Stimulated activated CD8-positive, alpha-beta memory T cell treated with anti-CD3 and anti-CD28 coated beads, Interleukin-4, amount 100 ng/mL, for 4 hours (primary cell): ENCODE results near the gene PRKAG1.

Experiments
- DNase-seq, 2 donors: peaks; one replicate each; pipeline ENCODE4 v3.0.0-alpha.2; 2020; ENCODE audit warnings: low read depth in 2 of 2, low spot score in 1 of 2

The PRKAG1 gene

DNA sequence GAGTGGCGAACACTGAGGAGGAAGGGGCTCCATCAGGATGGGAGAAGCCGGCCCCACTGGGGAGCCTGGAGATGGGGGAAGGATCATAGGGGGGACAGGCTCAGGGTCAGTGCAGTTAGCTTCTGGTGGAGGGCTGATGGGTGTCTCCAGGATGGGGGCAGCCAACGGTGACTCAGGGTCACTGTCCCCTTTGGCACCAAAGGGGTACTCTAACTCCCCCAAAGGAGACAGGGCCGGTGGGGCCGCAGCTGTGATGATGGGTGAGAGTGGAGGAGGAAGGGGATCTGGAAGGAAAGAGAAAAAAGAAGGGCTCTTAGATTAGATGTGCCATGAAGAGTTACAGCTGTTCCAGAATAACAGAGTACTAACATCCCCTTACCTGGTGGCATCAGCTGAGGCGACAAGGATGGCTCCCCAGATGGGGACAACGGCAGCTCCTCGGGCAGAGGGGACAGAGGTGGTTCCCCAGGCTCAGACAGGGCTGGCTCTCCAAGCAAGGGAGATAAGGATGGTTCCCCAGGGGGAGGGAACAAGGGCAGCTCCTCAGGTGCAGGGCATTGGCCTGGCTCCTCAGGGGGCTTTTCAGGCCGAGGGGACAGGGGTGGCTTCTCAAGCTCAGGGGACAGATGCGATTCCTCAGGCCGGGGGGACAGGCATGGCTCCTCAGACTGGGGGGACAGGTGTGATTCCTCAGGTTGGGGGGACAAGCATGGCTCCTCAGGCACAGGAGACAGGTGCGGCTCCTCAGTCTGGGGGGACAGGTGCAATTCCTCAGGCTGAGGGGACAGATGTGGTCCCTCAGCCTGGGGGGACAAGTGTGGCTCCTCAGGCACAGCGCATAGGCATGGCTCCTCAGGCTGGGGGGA is 32.2 kb upstream of the PRKAG1 start:
- no peak for DNase-seq

DNA sequence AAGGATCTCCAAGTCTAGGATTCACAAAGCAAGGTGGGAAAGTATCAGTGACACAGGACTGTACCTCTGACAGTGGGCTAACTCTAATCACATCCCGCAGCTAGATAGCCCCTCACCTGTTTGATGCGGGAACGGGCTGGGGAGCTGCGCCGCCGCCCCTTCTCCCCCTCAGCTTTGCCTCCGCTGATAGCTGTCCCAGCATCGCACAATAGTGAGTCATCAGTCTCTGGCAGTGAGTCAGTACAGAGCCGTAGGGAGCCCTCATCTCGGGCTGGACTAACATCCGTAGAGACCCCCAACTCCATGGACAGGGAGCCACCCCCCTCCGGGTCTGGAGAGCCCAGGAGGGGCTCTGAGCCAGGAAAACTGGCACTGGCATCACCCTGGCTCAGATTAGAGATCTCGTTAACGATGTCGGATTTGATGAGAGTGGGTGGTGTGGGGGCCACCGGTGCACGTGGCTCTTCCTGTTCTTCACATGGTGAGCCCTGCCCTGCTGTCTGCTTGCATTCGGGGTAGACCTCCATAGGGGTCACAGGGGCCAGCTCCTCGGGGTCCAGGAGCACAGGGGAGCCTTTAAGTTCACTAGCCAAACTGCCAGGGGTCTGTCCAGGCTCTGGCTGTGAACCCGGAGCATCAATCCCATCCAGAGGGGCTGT is 31.1 kb upstream of the PRKAG1 start:
- no peak for DNase-seq

DNA sequence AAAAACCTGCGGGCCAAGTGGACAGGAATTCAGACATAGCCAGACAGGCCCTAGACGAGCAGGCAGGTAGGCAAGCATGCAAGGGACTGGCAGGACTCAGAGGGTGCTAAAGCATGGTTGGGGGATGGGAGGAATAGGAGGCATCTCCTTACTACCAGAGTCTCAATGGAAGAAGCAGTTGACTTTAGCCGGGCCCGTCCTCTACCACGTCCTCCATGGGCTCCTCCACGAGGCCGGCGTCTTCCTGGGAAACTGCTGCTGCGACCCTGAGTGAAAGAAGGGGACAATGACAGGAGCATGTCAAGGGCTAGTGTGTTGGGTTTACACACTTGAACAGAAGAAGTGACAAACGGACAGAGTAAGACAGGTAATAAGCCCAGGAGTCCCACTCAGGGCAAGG is 30.4 kb upstream of the PRKAG1 start:
- no peak for DNase-seq

DNA sequence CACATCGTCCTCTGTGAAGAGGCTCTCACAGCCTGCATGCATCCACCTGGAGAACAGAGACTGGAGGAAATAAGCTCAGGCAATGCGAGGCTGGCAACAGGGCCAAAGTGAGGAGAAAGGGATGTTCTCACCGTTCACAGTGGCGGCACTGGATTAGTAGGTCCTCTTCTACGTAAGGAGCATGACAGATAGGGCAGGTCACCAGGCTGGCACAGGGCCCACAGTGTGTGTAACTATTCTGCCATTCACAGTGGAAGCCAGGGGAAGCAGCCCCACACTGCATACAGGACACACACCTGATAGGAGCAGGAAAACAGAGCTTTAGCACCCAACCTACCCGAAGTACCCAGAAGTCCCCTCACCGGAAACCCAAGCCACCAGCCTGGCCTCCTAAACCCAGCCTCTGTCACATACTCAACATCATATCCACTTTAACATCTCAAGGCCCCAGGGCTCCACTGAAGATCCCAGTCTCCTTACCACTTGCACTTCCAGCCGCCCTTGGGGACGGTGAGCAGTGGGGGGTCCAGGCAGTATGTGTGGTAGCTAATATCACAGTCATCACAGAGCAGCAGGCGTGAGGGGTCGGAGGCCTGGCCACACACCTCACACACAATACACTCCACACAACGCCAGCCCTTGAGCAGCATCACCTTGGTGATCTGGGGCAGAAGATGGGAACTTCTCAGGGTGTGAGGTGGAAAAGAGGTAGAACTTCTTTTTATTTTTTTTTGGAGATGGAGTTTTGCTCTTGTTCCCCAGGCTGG is 27.7 kb upstream of the PRKAG1 start:
- DNase-seq = no peak

DNA sequence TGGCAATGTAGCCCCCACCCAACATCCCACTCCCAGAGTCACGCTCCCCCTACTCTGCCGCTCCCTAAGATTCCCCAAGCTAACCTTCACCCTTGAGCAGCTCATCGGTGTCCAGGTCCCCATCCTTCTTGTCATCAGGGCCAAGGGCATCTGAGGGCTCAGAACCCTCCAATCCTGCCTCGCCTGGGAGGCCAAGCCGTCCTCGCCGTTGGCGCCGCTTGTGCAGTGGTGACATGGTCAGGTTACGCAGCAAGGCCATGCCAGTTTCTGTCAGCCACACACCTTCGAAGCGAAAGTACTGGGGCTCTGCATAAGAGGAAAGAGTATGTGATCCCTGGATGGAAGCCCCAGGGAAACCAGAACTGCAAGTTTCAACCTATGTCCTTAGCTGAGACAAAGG is 26.1 kb upstream of the PRKAG1 start:
- no peak for DNase-seq

DNA sequence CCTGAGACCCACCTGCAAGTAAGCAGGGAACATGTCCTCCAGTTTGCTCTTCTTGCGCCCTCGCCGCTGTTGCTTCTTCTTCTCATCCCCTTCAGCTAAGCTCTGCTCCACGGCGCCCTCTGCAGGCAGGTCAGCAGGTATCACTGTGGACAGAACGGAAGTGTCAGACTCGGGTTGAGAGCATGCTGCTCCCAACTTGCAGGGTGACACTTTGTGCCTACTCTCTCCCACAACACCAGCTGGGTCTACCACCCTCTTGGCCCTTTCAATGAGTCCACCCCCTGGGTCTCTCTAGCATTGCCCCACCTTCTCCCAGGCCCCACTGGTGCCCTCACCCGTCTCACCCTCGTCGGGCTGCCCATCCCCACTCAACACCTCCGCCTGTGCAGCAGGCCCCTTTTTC is 25.3 kb upstream of the PRKAG1 start:
- DNase-seq = peak; percentile 40 to 75

DNA sequence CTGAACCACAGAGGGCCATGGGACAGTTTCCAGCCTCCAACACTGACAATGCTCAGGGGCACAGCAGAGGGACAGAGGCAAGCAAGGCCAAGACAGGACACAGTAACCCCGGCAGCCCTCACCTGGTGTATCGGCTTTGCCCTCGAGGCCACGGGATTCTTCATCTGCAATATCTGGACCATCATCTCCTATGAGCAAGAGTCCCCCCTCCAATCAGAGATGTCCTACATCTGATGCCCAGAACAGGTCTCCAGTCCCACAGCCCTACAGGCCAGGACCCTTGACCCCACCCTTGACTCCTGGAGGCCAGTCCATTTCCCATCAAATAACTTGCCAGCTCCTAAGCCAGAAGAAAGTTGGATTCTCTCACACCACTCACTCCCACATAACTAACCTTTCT is 24.7 kb upstream of the PRKAG1 start:
- DNase-seq = no peak

DNA sequence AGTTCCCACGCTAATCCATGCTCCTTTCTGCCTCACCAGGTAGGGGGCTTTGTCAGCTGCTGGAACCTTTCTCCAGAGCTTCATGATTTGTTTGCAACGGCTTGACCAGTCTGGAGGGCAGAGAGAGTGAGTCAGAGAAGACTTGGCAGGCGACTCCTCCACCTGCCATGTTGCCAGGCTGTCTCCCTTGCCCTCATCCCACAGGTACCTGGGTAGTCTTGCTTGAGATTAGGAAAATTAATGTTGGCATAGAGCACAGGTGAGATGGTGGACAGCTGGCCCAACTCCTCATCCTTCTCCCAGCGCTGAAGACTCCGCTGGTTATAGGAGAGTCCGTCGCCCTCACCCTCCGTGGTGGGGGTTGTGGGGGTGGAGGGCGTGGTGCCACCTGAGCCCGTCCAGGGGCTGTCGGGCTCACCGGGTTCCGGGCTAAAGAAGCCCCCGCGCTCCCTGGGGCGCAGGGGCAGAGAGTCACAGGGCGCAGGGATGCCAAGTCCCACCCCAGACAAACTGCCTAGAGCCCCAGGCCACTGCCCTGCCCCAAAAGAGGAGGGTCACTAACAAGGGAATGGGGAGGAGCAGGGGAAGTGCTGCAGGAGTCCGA is 23.4 kb upstream of the PRKAG1 start:
- DNase-seq = no peak

DNA sequence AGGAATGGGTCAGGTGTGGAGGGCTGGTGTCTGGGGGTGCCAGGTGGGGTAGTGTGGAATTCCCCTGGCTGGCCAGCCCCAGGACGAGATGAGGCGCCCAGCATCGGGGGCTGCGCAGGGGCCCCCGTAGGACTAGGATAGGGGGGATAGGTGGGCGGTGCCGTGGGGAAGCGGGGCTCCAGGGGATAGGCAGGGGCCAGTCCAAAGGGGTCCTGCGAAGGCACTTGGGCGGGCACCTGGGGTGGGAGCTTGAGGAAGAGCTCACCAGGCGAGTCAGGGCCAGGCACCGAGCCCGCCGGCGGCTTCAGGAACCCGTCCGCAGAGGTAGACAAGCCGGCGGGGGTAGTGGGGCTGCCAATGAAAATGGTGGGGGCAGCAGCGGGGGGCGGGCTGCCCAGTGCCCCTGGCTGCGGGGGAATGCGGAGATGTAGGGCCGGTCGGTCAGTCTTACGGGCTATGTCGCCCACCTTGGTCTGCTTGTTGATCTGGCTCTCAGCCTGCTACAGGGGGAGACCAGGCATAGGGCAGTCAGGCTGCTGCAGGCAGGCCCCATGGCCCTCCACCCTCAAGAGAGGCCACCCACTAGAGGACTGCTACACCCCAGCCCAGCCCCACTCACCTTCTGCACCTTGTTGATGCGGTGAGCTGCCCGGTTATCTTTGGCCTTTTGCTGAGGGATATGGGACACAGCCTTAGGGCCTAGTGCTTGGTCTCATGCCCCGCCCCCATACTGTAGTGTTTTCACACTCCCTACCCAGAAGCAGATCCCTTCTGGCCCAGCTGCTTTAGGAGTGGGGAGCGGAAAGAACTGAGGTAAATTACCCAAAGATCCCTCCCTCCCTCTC is 22.7 kb upstream of the PRKAG1 start:
- DNase-seq = no peak

DNA sequence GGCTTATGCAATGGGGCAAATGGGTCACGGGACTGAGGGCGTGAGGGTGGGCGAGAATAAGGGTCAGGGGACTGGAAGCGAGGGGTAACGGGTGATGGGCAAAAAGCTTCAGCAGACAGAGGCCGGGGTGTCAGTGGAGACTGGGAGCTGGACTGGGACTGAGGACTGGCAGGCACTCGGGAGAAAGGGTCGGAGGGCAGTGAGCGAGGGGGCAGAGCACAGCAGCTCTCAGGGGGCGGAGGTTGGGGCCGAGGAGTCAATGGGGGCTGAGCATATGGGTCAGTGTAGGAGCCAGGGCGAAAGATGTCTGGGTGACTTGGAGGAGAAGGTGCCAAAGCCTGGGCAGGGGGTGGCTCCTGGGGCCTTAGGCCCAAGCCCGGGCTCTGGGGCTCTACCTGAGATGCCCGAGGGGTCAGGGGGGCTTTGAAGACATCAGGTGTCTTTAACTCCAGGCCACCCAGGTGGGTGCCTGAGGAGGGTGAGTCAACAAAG is 21.8 kb upstream of the PRKAG1 start:
- DNase-seq = no peak

DNA sequence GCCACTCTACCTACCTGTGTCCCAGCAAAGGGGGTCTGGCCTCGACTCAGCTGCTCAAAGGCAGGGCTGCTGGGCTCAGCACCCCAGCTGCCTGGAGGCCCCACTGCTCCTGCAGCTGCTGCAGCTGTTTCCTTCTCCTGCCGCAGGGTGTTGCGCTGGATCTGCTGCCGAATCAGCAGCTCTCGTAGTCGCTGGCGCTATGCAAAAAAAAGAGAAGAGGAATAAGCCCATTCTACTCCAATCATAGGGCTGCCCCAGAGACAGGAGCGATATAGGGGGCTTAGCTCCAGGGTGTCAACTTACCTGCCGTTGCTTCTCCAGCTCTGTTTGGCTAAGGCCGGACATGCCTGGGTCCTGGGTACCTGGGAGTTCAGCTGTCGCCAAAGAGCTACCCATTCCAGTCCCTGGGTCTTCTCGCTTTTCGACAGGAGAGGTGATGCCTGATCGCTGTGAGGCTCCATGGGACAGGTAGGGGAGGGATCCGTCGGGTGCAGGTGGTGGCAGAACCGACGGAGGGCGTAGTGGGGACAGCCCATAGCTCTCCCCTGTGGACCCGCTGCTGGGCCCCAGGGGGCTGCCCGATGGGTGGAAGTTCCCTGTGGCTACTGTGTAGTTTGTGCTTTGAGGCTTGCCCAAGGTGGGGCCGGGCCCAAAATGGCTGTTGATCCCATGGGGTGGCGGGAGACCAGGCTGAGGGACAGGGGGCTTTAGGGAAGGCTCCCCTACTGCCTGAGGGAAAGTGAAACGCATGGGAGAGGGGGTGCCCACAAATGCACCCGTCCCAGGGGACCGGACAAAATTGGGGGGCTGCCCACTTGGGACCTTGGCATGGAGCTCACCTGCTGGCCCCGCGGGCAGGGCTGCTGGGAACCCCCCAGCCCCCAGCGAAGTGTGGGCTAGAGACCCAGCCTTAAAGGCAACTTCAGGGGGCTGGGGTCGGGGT is 21.1 kb upstream of the PRKAG1 start:
- no peak for DNase-seq

DNA sequence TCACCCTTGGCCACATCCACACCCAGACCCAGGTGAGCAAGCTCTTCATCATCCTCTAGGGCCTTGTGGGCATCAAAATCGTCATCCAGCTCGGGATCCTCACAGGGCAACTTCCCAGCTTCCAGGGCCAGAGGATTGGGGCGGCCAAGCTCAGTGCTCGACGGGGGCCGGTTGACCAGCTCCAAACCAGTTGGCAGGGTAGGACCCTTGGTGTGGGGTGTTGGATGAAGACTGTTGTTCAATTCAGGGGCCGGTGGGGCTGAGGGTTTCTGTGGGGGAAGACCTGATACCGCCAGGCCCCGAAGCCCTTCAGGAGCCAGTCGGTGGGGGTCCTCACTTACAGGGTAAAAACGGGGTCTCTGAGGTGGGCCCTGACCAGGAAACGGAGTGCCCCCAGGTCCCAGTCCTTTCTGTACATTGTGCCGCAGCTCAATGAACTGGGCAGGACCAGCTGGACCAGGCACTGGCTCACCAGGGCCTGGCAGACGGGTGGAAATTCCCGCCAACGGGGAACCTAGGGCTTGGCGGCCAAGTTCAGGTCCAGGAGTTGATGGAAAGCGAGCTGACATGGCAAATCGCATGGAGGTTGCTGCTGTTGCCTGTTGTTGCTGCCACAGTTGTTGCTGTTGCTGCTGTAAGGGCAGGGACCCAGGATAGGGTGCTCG is 19.8 kb upstream of the PRKAG1 start:
- no peak for DNase-seq

DNA sequence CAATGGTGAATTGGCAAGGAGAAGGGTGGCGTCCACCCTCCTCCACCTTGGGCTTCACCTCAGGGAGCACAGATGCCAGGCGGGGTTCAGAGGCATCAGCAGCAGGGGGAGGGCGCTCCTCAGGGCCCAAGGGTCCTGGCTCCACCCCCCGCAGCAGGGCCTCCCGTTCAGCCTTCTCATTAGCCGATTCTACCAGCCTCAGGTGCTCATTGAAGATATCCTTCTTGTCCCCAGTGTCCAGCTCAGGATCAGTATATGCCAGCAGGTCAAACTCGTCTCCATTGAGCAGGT is 19.3 kb upstream of the PRKAG1 start:
- DNase-seq = no peak

DNA sequence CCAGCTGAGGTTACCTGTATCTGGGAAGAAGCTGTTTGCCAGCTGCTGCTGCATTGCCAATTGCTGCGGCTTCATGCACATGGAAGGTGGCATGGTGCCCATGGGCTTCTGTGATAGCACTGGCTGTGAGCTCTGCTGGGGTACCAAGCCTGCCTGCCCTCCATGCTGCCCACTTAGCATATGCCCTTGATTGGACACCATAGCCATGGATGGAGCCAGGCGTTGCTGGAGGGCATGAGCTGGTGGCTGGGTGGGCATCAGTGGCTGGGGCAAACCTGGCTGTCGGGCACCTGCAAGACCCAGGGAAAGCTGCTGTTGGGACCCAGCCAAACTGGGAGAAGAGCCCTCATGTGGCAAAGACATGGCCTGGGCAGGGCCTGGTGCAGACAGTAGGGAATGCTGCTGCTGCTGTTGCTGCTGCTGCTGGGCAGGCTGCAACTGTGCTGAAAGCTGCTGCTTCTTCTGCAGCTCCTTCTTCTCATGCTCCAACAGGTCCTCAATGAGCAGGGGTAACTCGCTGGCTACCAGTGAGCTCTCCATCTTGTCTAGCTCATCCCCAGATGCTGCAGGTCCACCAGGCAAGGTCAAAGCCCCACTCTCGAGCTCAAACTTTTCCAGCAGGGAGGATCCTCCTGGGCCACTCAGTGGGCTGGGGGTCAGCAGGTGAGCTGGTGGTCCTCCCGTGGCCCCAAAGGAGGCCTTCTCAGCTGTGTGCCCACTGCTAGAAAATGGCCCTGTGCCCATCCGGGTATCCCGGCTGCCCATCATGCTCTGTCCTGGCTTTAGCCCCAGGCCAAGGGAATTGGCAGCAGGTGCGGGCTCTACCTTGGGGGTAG is 18.8 kb upstream of the PRKAG1 start:
- DNase-seq = no peak

DNA sequence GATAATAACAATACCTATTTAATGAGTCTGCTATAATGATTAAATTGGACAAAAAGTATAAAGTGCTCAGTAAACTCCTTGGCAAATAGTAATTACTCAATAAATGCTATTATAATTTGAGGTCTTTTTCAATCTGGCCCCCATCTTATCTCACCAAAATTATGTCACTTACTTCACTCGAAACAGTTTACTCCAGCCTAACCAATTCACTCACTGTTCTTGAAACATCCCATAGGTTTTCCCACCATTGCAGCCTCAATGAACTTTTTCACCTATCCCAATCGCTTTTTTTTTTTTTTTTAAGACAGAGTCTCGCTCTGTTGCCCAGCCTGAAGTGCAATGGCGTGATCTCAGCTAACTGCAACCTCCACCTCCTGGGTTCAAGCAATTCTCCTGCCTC is 17.5 kb upstream of the PRKAG1 start:
- DNase-seq = no peak

DNA sequence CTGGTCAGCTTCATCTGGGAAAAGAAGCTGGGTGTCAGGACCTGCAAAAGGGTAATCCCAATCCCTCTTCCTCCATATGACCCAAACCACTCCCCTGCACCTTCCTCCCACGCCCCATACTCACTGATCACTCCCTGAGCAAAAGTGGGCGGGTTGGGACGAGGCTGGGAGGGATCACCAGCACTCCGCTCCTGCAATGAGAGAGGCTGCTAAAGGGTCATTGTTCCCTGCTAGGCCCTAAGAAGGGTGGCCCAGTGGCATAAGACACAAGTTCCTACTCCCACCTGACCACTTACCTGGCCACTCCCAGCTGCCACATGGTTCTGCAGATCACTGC is 15.7 kb upstream of the PRKAG1 start:
- DNase-seq = no peak

DNA sequence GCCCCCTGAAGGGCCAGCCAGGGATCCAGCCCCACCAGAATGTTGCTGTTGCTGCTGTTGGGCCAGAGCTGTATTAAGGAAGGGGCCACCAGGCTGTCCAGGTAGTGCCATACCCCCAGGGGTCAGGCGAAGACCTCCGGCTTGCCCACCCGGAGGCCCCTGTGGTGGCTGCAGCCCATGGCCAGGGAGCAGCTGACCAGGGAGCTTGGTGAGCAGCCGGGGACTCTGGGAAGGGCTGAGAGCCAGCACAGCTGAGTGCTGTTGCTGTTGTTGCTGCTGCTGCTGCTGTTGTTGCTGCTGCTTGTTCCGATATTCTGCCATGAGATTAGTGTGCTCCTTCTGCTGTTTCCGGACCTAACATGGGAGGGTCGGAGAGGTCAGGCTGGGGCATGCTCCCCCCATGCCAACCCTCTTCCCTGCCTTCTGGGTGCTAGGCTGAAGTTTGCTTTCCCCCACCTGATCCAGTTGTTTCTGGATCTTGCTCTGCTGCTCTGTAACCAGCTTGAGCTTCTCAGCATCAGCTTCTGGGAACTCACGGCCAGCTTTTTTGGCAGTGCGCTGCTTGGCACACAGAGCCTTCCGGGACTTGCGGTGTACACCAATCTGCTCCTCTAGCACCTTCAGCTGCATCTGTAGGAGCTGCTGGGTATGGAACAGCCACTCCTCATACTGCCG is 15.2 kb upstream of the PRKAG1 start:
- DNase-seq = no peak
